Parathyroid adenoma (tissue), 2 donors: Measurements from ENCODE around the gene ZNF550.
A peak's percentile ranks its signal among the peaks of the same experiment; 100 is the strongest.
"Not testable (repeated sequence)": the region's sequence is repeated elsewhere in the genome, so short reads cannot be mapped to it uniquely, and the experiment has no call there.

Experiments
- H2AFZ ChIP-seq: fragments of 300-600 bp; sonication (generic); one replicate; pipeline ENCODE4 v1.7.0; 2017; ENCODE audit warnings: antibody characterized with exemption, mild to moderate bottlenecking
- H3K27ac ChIP-seq: fragments of 300-600 bp; sonication (generic); one replicate; pipeline ENCODE4 v1.7.0; 2017
- H3K27me3 ChIP-seq: fragments of 300-600 bp; sonication (generic); one replicate; pipeline ENCODE4 v1.7.0; 2017; ENCODE audit warnings: low read length; ENCODE audit not compliant: control insufficient read depth, insufficient read depth
- H3K36me3 ChIP-seq: fragments of 300-600 bp; sonication (generic); one replicate; pipeline ENCODE4 v1.7.0; 2017; ENCODE audit warnings: low read length; ENCODE audit not compliant: control insufficient read depth, insufficient read depth
- H3K4me1 ChIP-seq: fragments of 300-600 bp; sonication (generic); one replicate; pipeline ENCODE4 v1.7.0; 2017; ENCODE audit warnings: control low read depth
- H3K4me2 ChIP-seq: fragments of 300-600 bp; sonication (generic); one replicate; pipeline ENCODE4 v1.7.0; 2017; ENCODE audit warnings: low read length
- H3K4me3 ChIP-seq: fragments of 300-600 bp; sonication (generic); one replicate; pipeline ENCODE4 v1.7.0; 2017; ENCODE audit warnings: low read depth, low read length
- H3K79me2 ChIP-seq: fragments of 300-600 bp; sonication (generic); one replicate; pipeline ENCODE4 v1.7.0; 2017; ENCODE audit warnings: control low read depth
- H3K9ac ChIP-seq: fragments of 300-600 bp; sonication (generic); one replicate; pipeline ENCODE4 v1.7.0; 2017; ENCODE audit warnings: mild to moderate bottlenecking
- H3K9me3 ChIP-seq: fragments of 300-600 bp; sonication (generic); one replicate; pipeline ENCODE4 v1.7.0; 2017; ENCODE audit warnings: low read length; ENCODE audit not compliant: control insufficient read depth
- TF ChIP-seq, protein P1 (sequence below): fragments of 300-600 bp; sonication (generic); IDR thresholded peaks from one replicate; pipeline ENCODE4 v1.7.0; 2017; ENCODE audit warnings: antibody characterized with exemption, mild to moderate bottlenecking
- donor health status: primary hyperparathyroidism.

Gene ZNF550

DNA sequence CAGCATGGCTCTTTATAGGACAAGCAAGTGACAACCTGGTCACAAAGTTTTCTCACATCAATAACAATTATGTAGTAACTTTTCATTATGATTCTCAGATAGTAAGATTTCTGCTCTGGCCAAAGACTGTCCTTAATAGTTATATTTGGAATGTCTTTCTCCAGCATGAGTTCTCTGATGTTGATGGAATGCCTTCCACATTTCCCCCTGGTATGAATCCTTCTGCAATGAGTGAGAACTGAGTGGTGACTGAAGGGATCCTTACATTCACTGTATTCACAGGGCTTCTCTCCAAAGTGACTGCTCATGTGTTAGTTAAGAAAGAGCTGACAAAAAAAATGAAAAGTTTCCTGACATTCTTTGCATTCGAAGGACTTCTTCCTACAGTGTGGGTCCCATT, 13.2 kb downstream of the ZNF550 start:
- peaks cover 21% of the 10 kb centered on the region for H3K36me3 ChIP-seq
- TF ChIP-seq, protein P1, sequence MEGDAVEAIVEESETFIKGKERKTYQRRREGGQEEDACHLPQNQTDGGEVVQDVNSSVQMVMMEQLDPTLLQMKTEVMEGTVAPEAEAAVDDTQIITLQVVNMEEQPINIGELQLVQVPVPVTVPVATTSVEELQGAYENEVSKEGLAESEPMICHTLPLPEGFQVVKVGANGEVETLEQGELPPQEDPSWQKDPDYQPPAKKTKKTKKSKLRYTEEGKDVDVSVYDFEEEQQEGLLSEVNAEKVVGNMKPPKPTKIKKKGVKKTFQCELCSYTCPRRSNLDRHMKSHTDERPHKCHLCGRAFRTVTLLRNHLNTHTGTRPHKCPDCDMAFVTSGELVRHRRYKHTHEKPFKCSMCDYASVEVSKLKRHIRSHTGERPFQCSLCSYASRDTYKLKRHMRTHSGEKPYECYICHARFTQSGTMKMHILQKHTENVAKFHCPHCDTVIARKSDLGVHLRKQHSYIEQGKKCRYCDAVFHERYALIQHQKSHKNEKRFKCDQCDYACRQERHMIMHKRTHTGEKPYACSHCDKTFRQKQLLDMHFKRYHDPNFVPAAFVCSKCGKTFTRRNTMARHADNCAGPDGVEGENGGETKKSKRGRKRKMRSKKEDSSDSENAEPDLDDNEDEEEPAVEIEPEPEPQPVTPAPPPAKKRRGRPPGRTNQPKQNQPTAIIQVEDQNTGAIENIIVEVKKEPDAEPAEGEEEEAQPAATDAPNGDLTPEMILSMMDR: no peak
- H3K4me3 ChIP-seq: no peak overlapping the region
- H3K79me2 ChIP-seq: no peaks in the 10 kb centered on the region
- no peak overlapping the region for H3K27ac ChIP-seq
- no peaks in the 10 kb centered on the region for H3K4me1 ChIP-seq
- no peaks in the 10 kb centered on the region for H3K27me3 ChIP-seq
- no peak overlapping the region for H3K4me2 ChIP-seq
- no peak overlapping the region for H2AFZ ChIP-seq
- no peak overlapping the region for H3K9ac ChIP-seq
- peaks cover 7% of the 10 kb centered on the region for H3K9me3 ChIP-seq

DNA sequence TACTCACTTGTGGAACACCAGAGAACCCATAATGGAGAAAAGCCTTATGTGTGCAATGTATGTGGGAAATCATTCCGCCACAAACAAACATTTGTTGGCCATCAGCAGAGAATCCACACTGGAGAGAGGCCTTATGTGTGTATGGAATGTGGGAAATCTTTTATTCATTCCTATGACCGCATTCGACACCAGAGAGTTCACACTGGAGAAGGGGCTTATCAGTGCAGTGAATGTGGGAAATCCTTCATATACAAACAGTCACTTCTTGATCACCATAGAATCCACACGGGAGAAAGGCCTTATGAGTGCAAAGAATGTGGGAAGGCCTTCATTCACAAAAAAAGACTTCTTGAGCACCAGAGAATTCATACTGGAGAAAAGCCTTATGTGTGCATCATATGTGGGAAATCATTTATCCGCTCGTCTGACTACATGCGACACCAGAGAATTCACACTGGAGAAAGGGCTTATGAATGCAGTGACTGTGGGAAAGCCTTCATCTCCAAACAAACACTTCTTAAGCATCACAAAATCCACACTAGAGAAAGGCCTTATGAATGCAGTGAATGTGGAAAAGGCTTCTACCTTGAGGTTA, 21.6 kb downstream of the ZNF550 start:
- Histone ChIP-seq H3K4me3 (no peak overlapping the region), H3K79me2 (no peaks in the 10 kb centered on the region), H3K4me1 (no peaks in the 10 kb centered on the region), H2AFZ (no peak overlapping the region), H3K9me3 (peaks cover 6% of the 10 kb centered on the region), H3K9ac (no peak overlapping the region), H3K27ac (no peak overlapping the region), H3K4me2 (no peak overlapping the region), H3K27me3 (no peaks in the 10 kb centered on the region), H3K36me3 (peaks cover 5% of the 10 kb centered on the region)
- TF ChIP-seq, protein P1: no peak

DNA sequence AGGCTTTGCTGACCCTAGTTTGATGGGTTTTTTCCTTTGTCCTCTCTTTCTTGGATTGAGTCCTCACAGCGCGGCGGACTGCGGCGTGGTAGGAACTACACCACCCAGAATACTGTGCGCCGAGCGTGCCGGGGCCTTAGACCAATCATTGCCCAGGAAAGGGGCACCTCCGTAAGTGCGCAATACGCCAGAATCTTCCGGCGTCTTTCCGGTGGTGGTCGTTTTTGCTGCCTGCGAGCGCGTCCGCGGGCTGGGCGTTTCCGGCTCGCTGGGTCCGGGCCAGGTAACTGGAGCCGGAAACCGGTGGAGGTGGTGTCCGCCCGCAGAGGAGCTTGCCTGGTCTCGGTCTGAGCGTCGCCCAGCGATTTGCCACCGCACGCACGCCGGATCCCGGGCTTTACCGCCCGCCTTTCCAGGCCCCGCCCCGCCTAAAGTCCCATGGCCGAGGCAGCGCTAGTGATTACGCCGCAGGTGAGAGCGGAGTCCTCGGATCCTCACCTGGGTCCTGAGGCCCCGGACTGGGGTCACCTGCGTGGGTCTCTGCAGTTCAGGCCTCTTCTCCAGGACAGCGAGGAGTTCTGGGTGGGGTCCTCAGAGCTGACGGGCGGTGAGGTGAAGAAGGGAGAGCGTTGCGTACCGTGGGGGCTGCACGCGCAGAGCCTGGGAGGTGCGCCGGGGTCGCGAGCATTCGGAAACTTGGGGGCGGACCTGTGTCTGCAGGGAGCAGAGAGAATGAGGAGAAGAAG, 32.4 kb downstream of the ZNF550 start, which contains the start of gene ZNF549:
Gene ZNF549, plus strand, starts transcription at position 221 of the 746 bp plus-strand sequence. Its CDS starts 218 bp downstream, at position 439.
- TF ChIP-seq, protein P1: no peak
- peaks cover 12% of the 10 kb centered on the region for H3K79me2 ChIP-seq
- peak within 1 kb of the TSS; percentile 88 for H3K4me3 ChIP-seq
- H2AFZ ChIP-seq: peak within 1 kb of the TSS; percentile 85
- peaks cover 2% of the 10 kb centered on the region for H3K4me1 ChIP-seq
- H3K9me3 ChIP-seq: no peaks in the 10 kb centered on the region
- peak within 1 kb of the TSS; percentile 71 for H3K27ac ChIP-seq
- H3K27me3 ChIP-seq: no peaks in the 10 kb centered on the region
- peak within 1 kb of the TSS; percentile 39 for H3K9ac ChIP-seq
- H3K36me3 ChIP-seq: no peaks in the 10 kb centered on the region
- peak within 1 kb of the TSS; percentile 94 for H3K4me2 ChIP-seq

DNA sequence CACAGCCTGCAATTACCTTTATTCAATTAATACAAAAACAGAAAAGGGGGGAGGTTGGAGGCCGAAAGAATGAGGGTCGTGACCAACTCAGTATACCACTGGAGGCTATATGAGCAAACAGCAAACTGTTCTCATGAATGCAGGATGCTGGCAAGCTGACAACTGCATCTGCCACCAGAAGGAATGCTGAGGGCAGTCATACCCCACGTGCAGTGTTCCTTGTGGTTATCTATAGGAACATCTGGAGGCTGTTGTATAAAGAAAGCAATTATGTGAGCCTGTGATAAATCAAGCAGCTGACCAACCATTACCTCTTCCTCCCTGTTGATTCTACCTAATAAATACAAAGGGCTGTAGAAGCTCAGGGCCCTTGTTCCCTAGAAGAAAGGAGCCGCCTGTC, 41.6 kb downstream of the ZNF550 start:
- not testable (repeated sequence) for H3K4me3 ChIP-seq, H3K9ac ChIP-seq, H3K27ac ChIP-seq, H3K4me2 ChIP-seq, H3K27me3 ChIP-seq, H3K9me3 ChIP-seq, H3K79me2 ChIP-seq, H3K36me3 ChIP-seq, H2AFZ ChIP-seq, H3K4me1 ChIP-seq

DNA sequence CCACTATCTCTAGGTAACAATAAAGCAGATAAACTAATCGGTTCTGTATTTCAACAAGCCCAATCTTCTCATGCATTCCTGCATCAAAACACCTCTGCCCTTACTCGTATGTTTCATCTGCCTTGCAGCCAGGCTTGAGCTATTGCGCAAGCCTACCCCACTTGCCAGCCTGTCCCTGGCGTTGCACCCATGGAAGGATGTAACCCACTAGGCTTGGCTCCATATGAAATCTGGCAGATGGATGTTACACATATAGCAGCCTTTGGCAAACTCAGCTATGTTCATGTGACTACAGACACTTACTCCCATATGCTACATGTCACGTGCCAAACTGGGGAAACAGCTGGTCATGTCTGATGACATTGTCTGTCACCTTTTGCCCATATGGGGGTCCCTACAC, 44.4 kb downstream of the ZNF550 start:
- H3K4me3 ChIP-seq: no peak overlapping the region
- TF ChIP-seq, protein P1: no peak
- peaks cover 10% of the 10 kb centered on the region for H3K9me3 ChIP-seq
- no peak overlapping the region for H3K4me2 ChIP-seq
- no peak overlapping the region for H3K9ac ChIP-seq
- no peaks in the 10 kb centered on the region for H3K4me1 ChIP-seq
- H3K79me2 ChIP-seq: no peaks in the 10 kb centered on the region
- no peaks in the 10 kb centered on the region for H3K36me3 ChIP-seq
- no peak overlapping the region for H2AFZ ChIP-seq
- H3K27ac ChIP-seq: no peak overlapping the region
- H3K27me3 ChIP-seq: no peaks in the 10 kb centered on the region
